Activated T-cell treated with anti-CD3 and anti-CD28 coated beads, Interleukin-2, amount 50 U/mL, for 1 hour (primary cell): ENCODE results near the gene UBAC2.

Experiments used
- DNase-seq: peaks from one replicate; pipeline ENCODE4 v3.0.0-alpha.2; 2020

The UBAC2 gene

GRCh38 chr13:99299256-99299919 lies 98.7 kb downstream of the UBAC2 start:
- no peak for DNase-seq

DNA sequence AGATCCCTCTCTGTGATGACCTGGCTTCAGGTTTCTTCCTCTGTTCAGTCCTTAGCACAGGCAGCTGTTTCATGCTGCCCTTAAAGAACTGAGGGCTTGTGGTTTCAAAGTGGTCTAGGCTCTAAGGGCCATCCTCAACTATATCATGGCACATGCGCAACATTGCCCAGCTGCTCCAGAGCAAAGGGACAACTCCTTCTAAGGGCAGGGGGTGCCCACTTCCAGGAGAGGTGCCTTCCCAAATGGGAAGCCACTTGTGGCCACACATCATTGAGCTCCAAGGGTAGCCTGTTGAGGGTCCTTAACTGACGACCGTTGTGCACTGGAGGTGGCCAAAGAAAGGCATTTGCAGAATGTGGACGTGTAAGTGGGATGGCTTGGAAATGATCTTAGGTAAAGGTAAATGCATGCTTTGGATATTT lies 99.3 kb downstream of the UBAC2 start:
- no peak for DNase-seq

GRCh38 chr13:99301056-99301838 lies 100.6 kb downstream of the UBAC2 start:
- DNase-seq: no peak

DNA sequence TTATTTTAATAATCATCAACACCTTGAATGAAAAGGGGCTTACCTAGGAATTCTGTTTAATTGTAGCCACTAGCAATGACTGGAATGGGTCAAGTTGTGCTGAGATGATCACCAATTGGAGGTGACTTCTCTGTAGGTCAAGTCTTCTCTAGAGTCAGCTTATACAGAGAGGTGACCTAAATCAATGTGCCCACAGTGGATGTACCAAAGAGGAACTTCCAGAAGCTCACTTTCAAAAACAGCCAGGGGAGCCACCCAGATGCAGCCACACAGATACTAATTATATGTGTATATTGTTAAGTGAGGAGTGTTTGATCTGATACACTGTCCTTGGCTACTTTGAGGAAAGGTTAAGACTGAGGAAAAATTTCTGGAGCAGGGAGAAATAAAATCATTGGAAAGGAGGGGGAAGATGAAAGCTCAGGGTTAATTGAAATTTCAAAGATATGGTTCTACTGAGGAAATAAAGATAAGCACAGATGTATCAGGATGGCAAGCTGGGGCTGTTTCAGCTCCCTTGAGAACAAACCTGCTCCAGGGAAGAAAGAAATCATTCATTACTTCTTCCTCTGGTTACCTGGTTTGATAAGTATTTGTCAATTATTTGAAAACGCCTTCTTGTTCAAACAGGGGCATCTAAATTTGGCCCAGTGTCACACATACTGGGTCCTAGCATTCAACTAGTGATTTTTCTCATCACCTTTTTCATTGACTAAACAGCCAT lies 101.4 kb downstream of the UBAC2 start:
- no peak for DNase-seq

GRCh38 chr13:99302637-99303505 lies 102.2 kb downstream of the UBAC2 start:
- no peak for DNase-seq

GRCh38 chr13:99303863-99304521 lies 103.3 kb downstream of the UBAC2 start:
- DNase-seq: peak; percentile 62

DNA sequence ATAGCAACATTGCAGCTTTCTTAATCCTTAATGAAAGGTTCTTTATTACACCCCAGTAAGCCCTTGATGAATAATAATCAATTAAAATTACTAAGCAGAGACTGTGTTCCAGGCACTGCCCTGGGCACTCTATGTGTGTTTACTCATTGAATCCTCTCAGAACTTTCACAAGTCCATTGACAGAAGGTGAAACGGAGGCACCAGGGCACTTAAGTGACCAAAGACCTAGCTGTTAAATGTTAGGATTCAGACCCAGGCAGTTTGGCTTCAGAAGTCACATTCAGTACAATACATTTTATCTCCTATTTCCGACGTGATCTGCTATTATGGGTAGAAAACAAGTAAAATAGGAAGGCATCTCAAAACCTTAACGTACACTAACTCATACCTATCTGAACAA lies 103.9 kb downstream of the UBAC2 start:
- no peak for DNase-seq

DNA sequence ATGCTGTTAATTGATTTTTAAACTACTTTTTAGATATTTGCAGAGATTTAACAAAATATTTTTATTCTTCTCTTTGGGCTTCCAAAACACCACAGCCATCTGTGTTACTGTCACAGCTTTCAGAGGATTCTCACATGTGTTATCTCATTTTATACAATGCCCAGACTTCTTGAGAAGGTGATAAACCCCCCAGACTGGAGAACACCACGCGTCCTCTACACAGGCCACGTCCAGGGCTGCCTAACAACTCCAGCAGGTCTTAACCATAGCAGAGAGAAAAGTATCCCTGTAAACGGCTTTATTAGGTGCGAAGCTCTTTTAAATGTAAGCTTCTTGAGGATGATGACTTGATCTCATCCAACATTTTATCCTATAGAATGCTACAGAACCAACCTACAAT lies 104.5 kb downstream of the UBAC2 start:
- no peak for DNase-seq

GRCh38 chr13:99305566-99305965 lies 104.9 kb downstream of the UBAC2 start:
- DNase-seq: no peak

DNA sequence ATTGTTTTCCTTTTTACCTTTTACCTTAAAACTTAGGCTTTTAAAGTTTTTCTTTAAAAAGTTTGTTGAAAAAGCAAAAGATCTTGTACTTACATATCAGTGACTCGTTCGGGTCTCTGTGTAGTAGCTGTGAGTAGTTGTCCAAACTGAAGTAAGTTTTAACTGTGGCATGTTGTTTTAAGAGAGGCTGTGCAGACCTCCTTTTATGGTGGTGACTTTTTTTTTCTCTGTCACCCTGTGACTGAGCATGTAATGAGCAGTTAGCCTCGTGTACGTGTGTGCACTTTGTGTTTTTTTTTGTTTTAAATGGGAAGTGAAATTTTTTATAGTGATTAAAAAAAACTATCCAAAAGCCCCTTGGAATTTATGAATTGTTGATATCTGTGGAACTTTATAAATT lies 106.6 kb downstream of the UBAC2 start, which contains the start of gene GPR183:
TSS of gene GPR183 (minus strand) at position 153 of the 400 bp plus-strand sequence. CDS start 11,254 bp downstream, outside the sequence.
- DNase-seq: no peak

DNA sequence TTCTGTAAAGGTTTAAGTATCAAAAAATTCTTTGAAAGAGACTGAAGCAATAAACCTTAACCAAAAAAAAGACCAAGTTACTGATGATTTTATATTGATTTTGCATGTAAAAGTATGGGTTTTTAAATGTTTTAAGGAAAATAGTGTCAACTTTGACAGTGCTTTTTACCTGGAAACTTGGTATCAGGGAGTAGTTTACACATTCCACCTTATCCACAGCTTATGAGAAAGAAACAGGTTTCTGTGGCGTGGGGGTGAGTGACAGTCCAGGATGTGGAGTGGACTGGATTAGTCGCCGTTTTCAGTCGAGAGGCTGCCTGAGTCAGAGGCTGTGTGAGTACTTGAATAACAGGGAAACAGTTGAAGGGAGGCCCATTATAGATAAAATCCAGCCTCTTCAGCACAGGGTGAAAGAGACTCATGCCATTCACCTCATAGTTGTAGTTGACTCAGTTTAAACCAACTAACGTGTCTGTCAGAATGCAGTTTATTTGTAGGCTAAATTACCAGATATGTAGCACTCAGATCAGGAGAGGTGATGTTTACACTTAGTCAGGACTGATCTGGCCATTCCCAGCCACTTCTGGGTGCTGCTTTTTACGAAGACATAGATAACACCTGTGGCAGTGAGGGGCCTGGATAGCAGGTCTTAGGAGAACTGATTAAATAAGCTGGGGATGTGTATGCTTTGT lies 107.1 kb downstream of the UBAC2 start:
- DNase-seq: peak; percentile 49

GRCh38 chr13:99308471-99309087 lies 107.9 kb downstream of the UBAC2 start:
- DNase-seq: no peak

DNA sequence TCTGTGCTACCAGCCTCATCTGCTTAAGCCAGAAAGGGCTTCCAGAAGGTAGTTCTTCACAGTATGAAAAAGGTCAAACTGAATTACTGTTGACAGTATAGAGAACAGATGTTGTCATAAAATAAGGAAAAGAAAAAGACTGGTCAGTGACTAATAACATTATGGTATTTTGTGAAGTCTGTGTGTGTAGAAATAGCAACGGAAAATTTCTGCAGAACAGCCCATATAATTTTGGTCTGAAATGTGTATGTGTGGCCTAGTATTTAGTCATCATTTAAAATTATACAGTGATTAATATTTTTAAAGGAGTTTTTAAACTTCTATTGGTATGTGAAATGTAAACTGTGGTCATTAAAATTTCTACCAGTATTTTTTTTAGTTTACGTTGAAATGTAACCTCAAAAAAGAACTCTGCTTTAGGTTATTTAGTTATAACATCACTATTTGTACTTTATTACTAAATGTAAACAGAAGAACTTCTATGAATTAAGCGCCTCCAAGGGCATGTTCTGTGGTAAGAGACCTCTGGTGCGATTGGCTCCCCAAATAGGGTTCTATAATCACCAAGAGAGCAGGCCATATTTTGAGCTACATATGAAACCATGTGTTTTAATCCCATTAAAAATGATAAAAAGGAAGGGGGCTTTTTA lies 109.9 kb downstream of the UBAC2 start:
- no peak for DNase-seq

DNA sequence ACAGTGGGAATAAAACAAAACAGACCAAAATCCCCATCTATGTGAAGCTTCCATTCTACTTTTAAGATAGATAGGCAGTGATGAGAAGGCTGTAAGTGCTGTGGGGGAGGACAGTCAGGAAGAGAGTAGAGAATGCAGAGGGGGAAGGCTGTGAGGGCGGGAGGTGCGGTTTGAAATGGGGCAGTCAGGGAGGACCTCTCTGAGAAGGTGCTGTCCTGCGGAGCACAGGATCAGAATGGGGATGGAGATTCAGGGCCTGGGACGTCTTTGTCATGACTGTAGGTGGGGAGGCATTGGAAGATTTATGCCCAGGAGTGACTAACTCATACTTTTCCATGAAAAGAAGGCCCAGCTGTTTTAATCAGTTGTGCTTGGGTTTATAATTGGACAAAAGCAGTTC lies 110.5 kb downstream of the UBAC2 start:
- DNase-seq: no peak

- no peak for DNase-seq
Measured at GRCh38 chr13:99311748-99312492, 111.3 kb downstream of the UBAC2 start.

GRCh38 chr13:99312493-99312883 lies 111.8 kb downstream of the UBAC2 start:
- DNase-seq: no peak

DNA sequence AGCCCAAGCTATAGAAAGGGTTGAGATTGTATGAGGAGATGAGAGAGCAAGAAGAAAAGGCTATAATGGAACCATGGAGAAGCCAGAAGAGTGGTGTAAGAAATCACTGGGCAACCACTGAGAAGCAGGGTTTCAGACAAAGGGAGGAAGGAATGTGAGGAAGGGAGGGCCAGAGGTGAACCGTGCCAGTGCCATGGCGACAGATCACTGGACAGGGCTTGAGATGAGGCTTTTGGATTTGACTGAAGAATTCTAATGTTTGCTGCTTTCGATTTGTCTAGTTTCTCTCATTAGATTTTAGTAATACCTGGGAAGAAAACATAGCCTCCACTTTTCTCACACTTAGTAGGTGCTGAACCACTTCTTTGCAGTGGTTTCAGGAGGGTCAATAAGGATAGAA lies 112.8 kb downstream of the UBAC2 start:
- DNase-seq: no peak

GRCh38 chr13:99313941-99314340 lies 113.3 kb downstream of the UBAC2 start:
- DNase-seq: no peak

- no peak for DNase-seq
Measured at GRCh38 chr13:99314640-99315176, 114.1 kb downstream of the UBAC2 start.
